Osteoblast (primary cell): ENCODE data around the gene GIMAP6. TPM values are rescaled to one million over a fixed set of nuclear protein-coding genes. Genes with fewer than 3 reads are reported as not detected.
"Not testable (repeated sequence)": the region's sequence is repeated elsewhere in the genome, so short reads cannot be mapped to it uniquely, and the experiment has no call there.

Experiments
- DNase-seq: peaks from one replicate; pipeline ENCODE4 v3.0.0; 2011; ENCODE audit warnings: low spot score, mixed read lengths; ENCODE audit not compliant: insufficient read length; ENCODE audit errors: missing footprints
- H2AFZ ChIP-seq: 2 replicates; pipeline ENCODE4 v1.6.0; 2011; ENCODE audit warnings: mild to moderate bottlenecking, low read length
- H3K27ac ChIP-seq: 2 replicates; pipeline ENCODE4 v1.5.1; 2011; ENCODE audit warnings: mild to moderate bottlenecking, low read depth, low read length, moderate library complexity
- H3K27me3 ChIP-seq: 2 replicates; pipeline ENCODE4 v1.6.0; 2012; ENCODE audit warnings: mild to moderate bottlenecking, control low read depth, inconsistent platforms, low read length, moderate library complexity; ENCODE audit not compliant: insufficient read depth
- H3K36me3 ChIP-seq: 2 replicates; pipeline ENCODE4 v1.5.1; 2011; ENCODE audit warnings: mild to moderate bottlenecking, low read length, control low read depth, moderate library complexity; ENCODE audit not compliant: insufficient read depth
- H3K4me1 ChIP-seq: 2 replicates; pipeline ENCODE4 v1.5.1; 2011; ENCODE audit warnings: mild to moderate bottlenecking, low read length, control low read depth, moderate library complexity; ENCODE audit not compliant: insufficient read depth
- H3K4me2 ChIP-seq: 2 replicates; pipeline ENCODE4 v1.6.0; 2011; ENCODE audit warnings: mild to moderate bottlenecking, low read length; ENCODE audit not compliant: insufficient read depth
- H3K4me3 ChIP-seq: fragments of 200-600 bp; sonication (generic); 3 replicates; pipeline ENCODE4 v1.5.1; 2012; ENCODE audit warnings: mild to moderate bottlenecking, low read length, inconsistent platforms; ENCODE audit not compliant: insufficient read depth
- H3K79me2 ChIP-seq: 2 replicates; pipeline ENCODE4 v1.6.0; 2012; ENCODE audit warnings: mild to moderate bottlenecking, low read length, control low read depth, inconsistent platforms; ENCODE audit not compliant: insufficient read depth
- H3K9me3 ChIP-seq: 2 replicates; pipeline ENCODE4 v1.5.1; 2011; ENCODE audit warnings: low read depth, low read length, control low read depth
- H4K20me1 ChIP-seq: 2 replicates; pipeline ENCODE4 v1.6.0; 2012; ENCODE audit warnings: mild to moderate bottlenecking, low read length, control low read depth; ENCODE audit not compliant: insufficient read depth
- total RNA-seq: library from RNA; depleted of rRNA; stranded (reverse); fragments of >200 nt; gene quantifications from 2 replicates; pipeline ENCODE4 v1.2.3, GENCODE V29; 2012
- TF ChIP-seq, protein P1 (sequence below): IDR thresholded peaks from 2 replicates; pipeline ENCODE4 v1.5.1; 2011; ENCODE audit warnings: mild to moderate bottlenecking, low read depth, low read length, moderate library complexity; ENCODE audit errors: extremely low read depth

GIMAP6 gene
- total RNA-seq, 1 donor: 0.36 TPM

DNA sequence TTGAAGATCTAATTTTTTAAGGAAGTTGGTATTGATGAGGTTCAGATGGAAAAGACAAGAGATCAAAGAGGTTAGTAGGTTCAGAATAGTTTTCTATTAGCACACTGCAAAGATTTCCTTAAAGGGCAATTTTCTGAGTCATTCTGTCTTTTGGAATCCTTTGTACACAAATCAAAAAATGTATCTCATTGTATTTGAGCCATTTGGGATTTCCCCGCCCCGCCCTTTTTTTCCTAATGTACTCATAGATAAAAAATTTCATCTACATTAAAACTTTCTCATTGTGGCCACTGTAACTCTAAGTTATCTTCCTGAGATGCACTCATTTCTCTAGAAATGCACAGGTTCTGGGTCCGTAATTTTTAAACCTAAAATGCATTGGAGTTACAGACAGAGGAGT is 12.1 kb downstream of the GIMAP6 start:
- Histone ChIP-seq H3K9me3 (peaks cover 3% of the 10 kb centered on the region), H2AFZ (no peak overlapping the region), H3K79me2 (no peaks in the 10 kb centered on the region), H3K4me1 (no peaks in the 10 kb centered on the region), H3K4me2 (no peak overlapping the region), H3K4me3 (no peak overlapping the region), H3K36me3 (no peaks in the 10 kb centered on the region), H4K20me1 (no peaks in the 10 kb centered on the region), H3K27ac (no peak overlapping the region), H3K27me3 (no peaks in the 10 kb centered on the region)
- DNase-seq: no peak
- TF ChIP-seq, protein P1, sequence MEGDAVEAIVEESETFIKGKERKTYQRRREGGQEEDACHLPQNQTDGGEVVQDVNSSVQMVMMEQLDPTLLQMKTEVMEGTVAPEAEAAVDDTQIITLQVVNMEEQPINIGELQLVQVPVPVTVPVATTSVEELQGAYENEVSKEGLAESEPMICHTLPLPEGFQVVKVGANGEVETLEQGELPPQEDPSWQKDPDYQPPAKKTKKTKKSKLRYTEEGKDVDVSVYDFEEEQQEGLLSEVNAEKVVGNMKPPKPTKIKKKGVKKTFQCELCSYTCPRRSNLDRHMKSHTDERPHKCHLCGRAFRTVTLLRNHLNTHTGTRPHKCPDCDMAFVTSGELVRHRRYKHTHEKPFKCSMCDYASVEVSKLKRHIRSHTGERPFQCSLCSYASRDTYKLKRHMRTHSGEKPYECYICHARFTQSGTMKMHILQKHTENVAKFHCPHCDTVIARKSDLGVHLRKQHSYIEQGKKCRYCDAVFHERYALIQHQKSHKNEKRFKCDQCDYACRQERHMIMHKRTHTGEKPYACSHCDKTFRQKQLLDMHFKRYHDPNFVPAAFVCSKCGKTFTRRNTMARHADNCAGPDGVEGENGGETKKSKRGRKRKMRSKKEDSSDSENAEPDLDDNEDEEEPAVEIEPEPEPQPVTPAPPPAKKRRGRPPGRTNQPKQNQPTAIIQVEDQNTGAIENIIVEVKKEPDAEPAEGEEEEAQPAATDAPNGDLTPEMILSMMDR: no peak

DNA sequence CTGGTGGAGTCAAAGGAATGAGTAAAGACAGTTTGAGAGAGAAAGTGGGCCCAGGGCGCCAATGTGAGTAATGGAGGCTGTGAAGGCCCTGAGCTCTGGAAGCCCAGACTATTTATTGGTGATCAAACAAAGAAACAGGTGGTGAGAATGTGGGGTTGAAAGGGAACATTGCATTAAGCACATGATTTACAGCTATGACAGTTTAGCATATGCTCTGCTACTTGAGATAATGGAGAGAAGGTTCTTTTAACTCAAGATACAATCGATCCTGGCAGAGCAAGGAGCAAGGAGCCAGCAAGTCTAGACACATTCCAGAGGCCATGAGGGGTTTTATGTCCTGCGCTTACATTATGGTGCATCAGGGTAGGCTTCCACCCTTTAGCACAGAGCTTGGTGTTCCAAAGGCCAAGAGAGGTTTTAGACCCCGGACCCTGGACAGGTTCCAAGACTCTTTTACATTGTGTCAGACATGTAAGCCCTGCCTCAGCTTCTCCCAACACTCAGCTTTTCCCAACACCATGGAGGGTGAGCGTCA is 16.9 kb downstream of the GIMAP6 start:
- not testable (repeated sequence) for H3K4me2 ChIP-seq, H3K9me3 ChIP-seq, H3K4me3 ChIP-seq, H3K4me1 ChIP-seq, H3K36me3 ChIP-seq, DNase-seq, H3K27me3 ChIP-seq, H4K20me1 ChIP-seq, H2AFZ ChIP-seq, H3K79me2 ChIP-seq, H3K27ac ChIP-seq

DNA sequence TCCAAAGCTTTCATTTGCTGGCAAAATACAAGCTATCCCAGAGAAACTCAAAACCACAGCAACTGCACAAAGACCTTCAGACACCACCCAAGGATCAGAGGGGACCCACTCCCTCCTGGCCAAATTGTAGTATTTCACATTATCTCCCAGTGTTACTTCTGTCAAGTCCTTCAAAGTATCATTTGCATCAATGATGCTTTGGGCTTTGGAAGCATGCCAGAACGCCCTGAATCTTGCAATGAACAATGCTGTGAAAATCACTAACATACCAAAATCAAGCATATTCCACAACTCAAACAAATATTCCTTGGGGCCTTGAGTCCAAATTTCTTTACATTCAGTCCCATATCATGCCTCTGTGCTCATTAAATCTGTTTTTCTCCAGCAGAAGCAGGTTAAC is 17.8 kb downstream of the GIMAP6 start:
- H3K27me3 ChIP-seq, H3K4me3 ChIP-seq, H2AFZ ChIP-seq, H3K27ac ChIP-seq, DNase-seq, H3K36me3 ChIP-seq, H4K20me1 ChIP-seq, H3K79me2 ChIP-seq, H3K4me1 ChIP-seq, H3K4me2 ChIP-seq, H3K9me3 ChIP-seq: not testable (repeated sequence)

DNA sequence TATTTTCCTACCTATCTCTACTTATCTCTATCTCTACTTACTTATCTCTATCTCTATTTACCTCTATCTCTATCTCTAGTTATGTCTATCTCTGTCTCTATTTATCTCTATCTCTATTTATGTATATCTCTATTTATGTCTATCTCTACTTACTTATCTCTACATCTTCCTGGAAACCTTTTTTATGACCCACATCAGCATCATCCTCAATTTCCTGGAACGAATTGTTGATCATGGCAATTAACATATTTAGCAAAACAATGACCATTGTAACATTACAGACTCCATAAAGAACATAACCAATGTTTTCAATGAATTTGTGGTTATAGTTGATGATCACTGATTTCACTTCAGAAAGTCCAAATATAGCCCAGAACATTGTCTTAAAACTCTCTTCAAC is 18.3 kb downstream of the GIMAP6 start:
- H2AFZ ChIP-seq: no peak overlapping the region
- no peaks in the 10 kb centered on the region for H4K20me1 ChIP-seq
- H3K27me3 ChIP-seq: no peaks in the 10 kb centered on the region
- TF ChIP-seq, protein P1: no peak
- H3K36me3 ChIP-seq: no peaks in the 10 kb centered on the region
- DNase-seq: no peak
- H3K4me2 ChIP-seq: no peak overlapping the region
- no peak overlapping the region for H3K27ac ChIP-seq
- no peaks in the 10 kb centered on the region for H3K4me1 ChIP-seq
- no peak overlapping the region for H3K4me3 ChIP-seq
- H3K79me2 ChIP-seq: no peaks in the 10 kb centered on the region
- no peaks in the 10 kb centered on the region for H3K9me3 ChIP-seq

DNA sequence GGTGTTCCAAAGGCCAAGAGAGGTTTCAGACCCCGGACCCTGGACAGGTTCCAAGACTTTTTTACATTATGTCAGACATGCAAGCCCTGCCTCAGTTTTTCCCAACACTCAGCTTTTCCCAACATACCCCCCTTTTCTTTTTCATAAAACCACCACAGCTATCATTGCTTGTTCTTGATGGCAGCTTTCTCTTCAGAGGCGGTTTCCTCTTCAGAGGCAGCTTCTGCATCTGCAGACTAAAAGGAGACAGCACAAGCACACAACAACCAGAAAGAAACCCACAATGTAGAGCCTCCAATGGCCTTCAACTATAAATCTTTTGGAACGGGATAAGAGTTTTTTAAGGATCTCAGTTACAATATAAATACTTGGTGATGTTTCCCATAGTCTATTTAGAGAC is 19.3 kb downstream of the GIMAP6 start:
- Histone ChIP-seq H2AFZ (no peak overlapping the region), H3K4me1 (no peaks in the 10 kb centered on the region), H3K27ac (no peak overlapping the region), H3K36me3 (no peaks in the 10 kb centered on the region), H3K4me2 (no peak overlapping the region), H4K20me1 (no peaks in the 10 kb centered on the region), H3K79me2 (no peaks in the 10 kb centered on the region), H3K4me3 (no peak overlapping the region), H3K9me3 (no peaks in the 10 kb centered on the region), H3K27me3 (no peaks in the 10 kb centered on the region)
- DNase-seq: no peak
- TF ChIP-seq, protein P1: no peak
